Loucy (cell line): ENCODE data around the gene AMZ1.

Experiments used
- EZH2phosphoT487 ChIP-seq: fragments of 200-600 bp; IDR thresholded peaks from 2 replicates; pipeline ENCODE4 v1.6.1; 2018; ENCODE audit warnings: antibody characterized with exemption, mild to moderate bottlenecking, moderate library complexity, borderline replicate concordance
- TF ChIP-seq, protein P1 (sequence below): fragments of 200-600 bp; sonication (generic); conservative IDR thresholded peaks from 2 replicates; pipeline ENCODE4 v1.5.1; 2014; ENCODE audit warnings: mild to moderate bottlenecking, antibody characterized with exemption, low read length

DNA sequence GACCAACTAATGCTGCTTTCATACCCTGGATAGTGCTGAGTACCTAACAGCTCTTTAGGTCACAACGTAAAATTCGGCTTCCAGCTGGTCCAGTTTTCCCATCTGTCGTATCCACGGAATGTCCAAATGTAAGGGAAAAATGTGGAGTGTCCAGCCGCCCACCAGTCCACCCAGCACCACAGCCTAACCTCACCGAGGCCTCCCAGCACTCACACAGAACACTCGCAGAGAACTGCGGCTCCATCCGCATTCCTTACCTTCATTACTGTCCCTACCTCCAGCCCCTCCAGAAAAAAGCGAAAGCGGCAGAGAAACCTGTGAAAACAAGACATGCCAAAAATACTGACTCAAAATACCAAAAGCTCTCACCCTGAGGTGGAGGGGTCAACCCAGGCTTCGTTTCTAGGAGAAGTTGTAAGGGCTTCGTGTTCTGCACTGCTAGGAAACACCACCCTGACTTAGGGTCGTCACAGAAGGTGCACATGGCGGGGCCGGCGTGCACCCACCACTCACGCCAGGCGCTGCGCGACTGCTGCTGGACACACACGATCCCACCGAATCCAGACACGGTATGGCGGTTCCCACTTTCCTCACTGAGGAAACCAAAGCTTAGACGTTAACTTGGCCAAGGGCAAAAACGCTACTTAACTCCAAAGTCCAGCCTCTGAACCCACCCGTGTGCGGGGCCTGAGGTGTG, 73.9 kb downstream of the AMZ1 start:
- TF ChIP-seq, protein P1, sequence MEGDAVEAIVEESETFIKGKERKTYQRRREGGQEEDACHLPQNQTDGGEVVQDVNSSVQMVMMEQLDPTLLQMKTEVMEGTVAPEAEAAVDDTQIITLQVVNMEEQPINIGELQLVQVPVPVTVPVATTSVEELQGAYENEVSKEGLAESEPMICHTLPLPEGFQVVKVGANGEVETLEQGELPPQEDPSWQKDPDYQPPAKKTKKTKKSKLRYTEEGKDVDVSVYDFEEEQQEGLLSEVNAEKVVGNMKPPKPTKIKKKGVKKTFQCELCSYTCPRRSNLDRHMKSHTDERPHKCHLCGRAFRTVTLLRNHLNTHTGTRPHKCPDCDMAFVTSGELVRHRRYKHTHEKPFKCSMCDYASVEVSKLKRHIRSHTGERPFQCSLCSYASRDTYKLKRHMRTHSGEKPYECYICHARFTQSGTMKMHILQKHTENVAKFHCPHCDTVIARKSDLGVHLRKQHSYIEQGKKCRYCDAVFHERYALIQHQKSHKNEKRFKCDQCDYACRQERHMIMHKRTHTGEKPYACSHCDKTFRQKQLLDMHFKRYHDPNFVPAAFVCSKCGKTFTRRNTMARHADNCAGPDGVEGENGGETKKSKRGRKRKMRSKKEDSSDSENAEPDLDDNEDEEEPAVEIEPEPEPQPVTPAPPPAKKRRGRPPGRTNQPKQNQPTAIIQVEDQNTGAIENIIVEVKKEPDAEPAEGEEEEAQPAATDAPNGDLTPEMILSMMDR: no peak
- TF ChIP-seq EZH2phosphoT487: no peak
